ENCODE data around the gene GIMAP8.
A peak's percentile ranks its signal among the peaks of the same experiment; 100 is the strongest.

GIMAP8 gene

GRCh38 chr7:150511048-150511447, 60.6 kb downstream of the GIMAP8 start:
- TF ChIP-seq EZH2phosphoT487 (IDR thresholded peaks at IDR 0.05; ENCODE audit: low read length) (no peak), CTCF (IDR thresholded peaks at IDR 0.05; ENCODE audit: low read length) (no peak), EZH2 (optimal IDR thresholded peaks at IDR 0.05; ENCODE audit: low read depth, low read length) (no peak)
- Histone ChIP-seq H3K36me3 (replicated peaks; ENCODE audit: insufficient read depth, low read length) (no peaks in the 10 kb centered on the region), H3K79me2 (ENCODE audit: low read length) (no peaks in the 10 kb centered on the region), H2AFZ (ENCODE audit: low read length) (no peak overlapping the region), H3K9me2 (replicated peaks; ENCODE audit: insufficient read depth, low read length) (no peaks in the 10 kb centered on the region), H3K4me2 (ENCODE audit: low read depth, low read length) (no peak overlapping the region), H3K9me3 (replicated peaks; ENCODE audit: insufficient read depth, low read length) (no peaks in the 10 kb centered on the region), H3K4me1 (ENCODE audit: low read length) (peaks cover 10% of the 10 kb centered on the region; the same call in 1 of the 2 replicates), H3K27ac (ENCODE audit: low read length) (no peak overlapping the region), H3K9ac (ENCODE audit: low read length) (no peak overlapping the region), H3K4me3 (ENCODE audit: low read length) (no peak overlapping the region), H3F3A (ENCODE audit: insufficient read depth, low read length) (no peaks in the 10 kb centered on the region), H3K27me3 (replicated peaks; ENCODE audit: insufficient read depth, low read length) (no peaks in the 10 kb centered on the region), H4K20me1 (ENCODE audit: insufficient read depth, low read length) (no peaks in the 10 kb centered on the region)
- no peak for DNase-seq

GRCh38 chr7:150513758-150514157, 63.3 kb downstream of the GIMAP8 start:
- Histone ChIP-seq H3F3A (ENCODE audit: insufficient read depth, low read length) (no peaks in the 10 kb centered on the region), H3K4me3 (ENCODE audit: low read length) (no peak overlapping the region), H4K20me1 (ENCODE audit: insufficient read depth, low read length) (no peaks in the 10 kb centered on the region), H3K4me2 (ENCODE audit: low read depth, low read length) (no peak overlapping the region), H3K4me1 (ENCODE audit: low read length) (peaks cover 10% of the 10 kb centered on the region; the same call in 1 of the 2 replicates), H3K79me2 (ENCODE audit: low read length) (no peaks in the 10 kb centered on the region), H3K27me3 (replicated peaks; ENCODE audit: insufficient read depth, low read length) (no peaks in the 10 kb centered on the region), H3K9ac (ENCODE audit: low read length) (no peak overlapping the region), H3K9me3 (replicated peaks; ENCODE audit: insufficient read depth, low read length) (no peaks in the 10 kb centered on the region), H2AFZ (ENCODE audit: low read length) (0 out of 2 replicates have a peak overlapping the region, but pooled peaks have one; percentile 54), H3K9me2 (replicated peaks; ENCODE audit: insufficient read depth, low read length) (no peaks in the 10 kb centered on the region), H3K27ac (ENCODE audit: low read length) (no peak overlapping the region), H3K36me3 (replicated peaks; ENCODE audit: insufficient read depth, low read length) (no peaks in the 10 kb centered on the region)
- TF ChIP-seq CTCF (IDR thresholded peaks at IDR 0.05; ENCODE audit: low read length) (no peak), EZH2phosphoT487 (IDR thresholded peaks at IDR 0.05; ENCODE audit: low read length) (no peak), EZH2 (optimal IDR thresholded peaks at IDR 0.05; ENCODE audit: low read depth, low read length) (no peak)
- no peak for DNase-seq

- no peaks in the 10 kb centered on the region for H3K9me3 ChIP-seq (replicated peaks; ENCODE audit: insufficient read depth, low read length)
- H3K9me2 ChIP-seq (replicated peaks; ENCODE audit: insufficient read depth, low read length), result no peaks in the 10 kb centered on the region
- peaks cover 10% of the 10 kb centered on the region; the same call in 1 of the 2 replicates for H3K4me1 ChIP-seq (ENCODE audit: low read length)
- H3K27ac ChIP-seq (ENCODE audit: low read length), result no peak within 1 kb of the TSS; the same call in 1 of the 2 replicates
- H3K36me3 ChIP-seq (replicated peaks; ENCODE audit: insufficient read depth, low read length), result no peaks in the 10 kb centered on the region
- peak; percentile 71 for DNase-seq
- no peaks in the 10 kb centered on the region for H3F3A ChIP-seq (ENCODE audit: insufficient read depth, low read length)
- H3K27me3 ChIP-seq (replicated peaks; ENCODE audit: insufficient read depth, low read length), result no peaks in the 10 kb centered on the region
- H3K79me2 ChIP-seq (ENCODE audit: low read length), result no peaks in the 10 kb centered on the region
- H2AFZ ChIP-seq (ENCODE audit: low read length), result peak within 1 kb of the TSS; percentile 54
- H3K9ac ChIP-seq (ENCODE audit: low read length), result peak within 1 kb of the TSS; percentile 11; the same call in 1 of the 2 replicates
- H3K4me3 ChIP-seq (ENCODE audit: low read length), result peak within 1 kb of the TSS; percentile 37
- H3K4me2 ChIP-seq (ENCODE audit: low read depth, low read length), result peak within 1 kb of the TSS; percentile 57
- H4K20me1 ChIP-seq (ENCODE audit: insufficient read depth, low read length), result no peaks in the 10 kb centered on the region
- TF ChIP-seq EZH2phosphoT487 (IDR thresholded peaks at IDR 0.05; ENCODE audit: low read length) (no peak), CTCF (IDR thresholded peaks at IDR 0.05; ENCODE audit: low read length) (no peak), EZH2 (optimal IDR thresholded peaks at IDR 0.05; ENCODE audit: low read depth, low read length) (no peak)
Observed at GRCh38 chr7:150514748-150515222, 64.4 kb downstream of the GIMAP8 start, which contains the start of gene GIMAP7. GIMAP7 (plus strand) TSS chr7:150514872; CDS start chr7:150519975, 5,103 bp downstream.
